Skeletal muscle cell (primary cell): ENCODE data around the gene BPIFB6.

ENCODE experiments used
- DNase-seq: peaks from one replicate; pipeline ENCODE4 v3.0.0-alpha.2; 2010; ENCODE audit warnings: low read depth
- H3K4me3 ChIP-seq: 2 replicates; pipeline ENCODE4 v1.5.1; 2011; ENCODE audit warnings: low read depth, mild to moderate bottlenecking, control low read depth, low read length, moderate library complexity

The BPIFB6 gene

DNA sequence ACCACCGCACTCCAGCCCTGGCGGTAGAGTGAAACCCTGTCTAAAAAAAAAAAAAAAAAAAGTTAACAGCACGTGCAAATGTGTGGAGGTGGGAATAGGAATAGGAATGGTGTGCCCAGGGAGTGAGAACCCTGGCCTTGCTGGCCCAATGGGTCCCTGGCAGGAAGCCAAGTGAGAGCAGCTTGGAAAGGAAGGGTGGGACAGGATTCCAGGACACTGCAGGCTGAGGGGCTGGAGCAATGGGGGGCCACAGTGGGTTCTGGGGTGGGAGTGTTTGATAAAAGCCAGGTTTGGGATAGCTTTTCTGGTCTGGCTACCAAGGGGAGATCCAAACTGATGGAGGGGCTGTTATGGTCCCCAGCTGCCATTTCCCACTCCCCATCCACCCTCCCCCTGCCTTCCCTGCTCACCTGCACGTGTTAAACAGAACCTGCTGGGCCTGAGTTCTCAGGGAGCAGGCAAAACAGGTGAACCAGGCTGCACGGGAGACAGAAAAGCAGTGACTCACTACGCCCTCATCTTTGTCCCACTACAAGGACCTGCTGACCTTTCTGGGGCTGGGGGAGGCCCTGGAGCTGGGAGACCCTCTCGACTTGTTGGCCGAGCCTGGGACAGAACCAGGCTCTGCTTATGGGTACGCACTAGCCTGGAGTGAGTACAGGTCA, 30.5 kb upstream of the BPIFB6 start:
- no peak for DNase-seq

GRCh38 chr20:33002087-33002808, 29.2 kb upstream of the BPIFB6 start:
- no peak for DNase-seq
- no peak overlapping the region for H3K4me3 ChIP-seq

More for the DNA sequence above, 30.5 kb upstream of the BPIFB6 start:
- H3K4me3 ChIP-seq: no peak overlapping the region

- H3K4me3 ChIP-seq: no peak within 1 kb of the TSS
- no peak for DNase-seq
These were observed 27.2 kb upstream of the BPIFB6 start, which contains the start of gene SUN5 for GRCh38 chr20:33004141-33004751. TSS of gene SUN5 (minus strand) at chr20:33004433. CDS start at chr20:33004340, 93 bp downstream.

GRCh38 chr20:33005132-33005566, 26.3 kb upstream of the BPIFB6 start:
- DNase-seq: no peak

DNA sequence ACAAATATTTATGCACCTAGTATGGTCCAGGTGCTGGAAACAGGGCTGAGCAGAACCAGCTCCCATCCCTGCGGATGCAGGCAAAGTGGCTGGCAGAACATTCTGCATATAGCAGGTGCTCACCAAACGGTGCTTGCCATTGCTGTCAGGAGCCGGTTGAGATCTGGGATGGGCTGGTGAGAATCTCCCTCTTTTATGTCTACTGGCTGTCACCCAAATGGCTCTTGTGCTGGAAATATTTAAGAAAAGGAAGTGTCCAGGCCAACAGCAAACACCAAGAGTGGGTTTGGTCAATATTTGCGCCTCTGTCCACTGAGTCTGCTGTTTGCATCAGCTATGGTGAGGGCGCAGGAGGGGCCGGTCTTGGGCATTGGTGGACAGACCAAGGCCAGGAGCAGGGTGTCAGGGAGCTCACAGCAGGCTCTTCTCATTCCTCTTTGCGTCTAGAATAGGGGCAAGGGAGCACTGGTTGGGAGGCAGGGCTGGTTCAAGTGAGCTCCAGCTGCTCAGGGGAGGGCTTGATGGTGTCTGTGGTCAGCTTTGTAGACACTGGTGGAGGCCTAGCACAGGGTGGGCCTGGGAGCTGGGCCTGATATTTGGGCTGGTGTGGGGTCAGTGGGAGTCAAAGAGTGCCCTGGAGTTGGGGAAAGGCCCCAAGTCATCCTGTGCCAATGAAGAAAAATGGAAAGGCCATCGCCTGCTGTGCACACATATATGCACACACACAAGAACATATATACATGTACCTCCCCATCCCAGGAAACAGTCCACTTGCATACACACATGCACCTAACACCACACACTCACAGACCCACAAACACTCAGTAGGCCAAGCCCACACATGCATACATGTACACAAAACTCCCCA, 25.3 kb upstream of the BPIFB6 start:
- H3K4me3 ChIP-seq: no peak overlapping the region
- no peak for DNase-seq

More at GRCh38 chr20:33005132-33005566, 26.3 kb upstream of the BPIFB6 start:
- no peak overlapping the region for H3K4me3 ChIP-seq

- H3K4me3 ChIP-seq: no peak overlapping the region
These were observed 24.6 kb upstream of the BPIFB6 start for GRCh38 chr20:33006776-33007375.

DNA sequence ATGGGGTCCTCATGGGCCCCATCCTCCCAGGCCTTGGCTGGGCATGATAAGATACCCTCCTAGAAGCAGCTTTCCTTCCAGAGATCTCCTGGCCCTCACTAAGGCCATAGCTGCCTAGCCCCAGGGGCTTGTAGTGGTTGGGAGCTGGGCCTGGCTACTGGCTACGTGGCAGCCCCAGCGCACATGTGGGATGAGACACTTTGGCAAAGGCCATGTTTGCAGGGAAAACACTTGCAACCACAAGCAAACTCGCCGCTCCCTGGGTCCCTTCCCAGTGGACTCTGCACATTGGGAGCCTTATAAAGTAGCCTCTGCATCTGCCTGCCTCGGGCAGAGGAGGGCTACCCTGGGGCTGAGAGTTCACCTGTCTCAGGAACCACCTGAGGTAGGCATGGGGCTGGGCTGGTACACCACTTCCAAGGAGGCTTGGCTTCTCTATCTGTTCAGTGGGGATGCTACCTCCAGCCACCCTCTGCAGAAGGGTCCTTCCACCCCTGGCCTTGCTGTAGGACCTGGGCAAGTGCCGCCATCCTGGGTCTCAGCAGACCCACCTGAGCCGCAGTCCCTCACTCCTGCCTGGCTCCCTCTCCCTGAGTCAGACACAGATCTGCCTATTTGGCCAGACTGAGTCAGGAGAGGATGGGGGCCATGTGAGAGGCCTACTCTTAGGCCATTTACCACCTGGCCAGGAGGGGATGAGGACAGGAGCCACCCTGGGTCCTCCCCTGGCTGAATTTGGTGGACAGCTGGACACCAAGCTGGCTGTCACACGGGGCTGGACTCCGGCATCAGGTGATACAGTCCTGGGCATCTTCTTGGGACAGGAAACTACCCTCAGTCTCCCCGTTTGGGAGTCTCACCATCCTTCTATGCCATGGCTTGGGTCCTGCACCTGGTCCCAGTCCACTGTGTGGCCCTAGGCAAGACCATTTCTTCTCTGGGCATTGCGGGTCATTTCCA, 23.8 kb upstream of the BPIFB6 start, which contains the start of gene BPIFB2:
Gene BPIFB2 (plus strand): TSS at position 329 of the 960 bp plus-strand sequence. CDS start 871 bp downstream, outside the sequence.
- DNase-seq: no peak
- H3K4me3 ChIP-seq: no peak within 1 kb of the TSS

More at GRCh38 chr20:33006776-33007375, 24.6 kb upstream of the BPIFB6 start:
- DNase-seq: no peak

- H3K4me3 ChIP-seq: no peak overlapping the region
- DNase-seq: no peak
These were observed 22.9 kb upstream of the BPIFB6 start for GRCh38 chr20:33008336-33009213.

GRCh38 chr20:33009214-33010132, 22.0 kb upstream of the BPIFB6 start:
- no peak for DNase-seq

DNA sequence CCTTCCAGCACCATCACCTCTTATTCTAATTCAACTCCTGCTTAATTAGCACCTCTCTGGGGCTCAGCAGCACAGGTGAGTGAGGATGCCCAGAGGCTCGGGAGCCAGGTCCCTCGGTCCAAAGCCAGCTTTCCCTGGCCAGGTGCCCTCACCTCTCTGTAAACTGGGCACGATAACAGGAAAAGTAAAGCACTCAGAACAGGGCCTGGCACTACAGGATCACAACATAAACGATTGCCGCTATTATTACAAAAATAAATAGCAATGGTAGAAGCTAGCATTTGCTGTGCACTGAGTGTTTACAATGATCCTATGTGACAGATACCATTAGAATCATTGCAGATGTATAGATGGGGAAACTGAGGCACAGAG, 21.3 kb upstream of the BPIFB6 start:
- no peak for DNase-seq
- no peak overlapping the region for H3K4me3 ChIP-seq

More at GRCh38 chr20:33009214-33010132, 22.0 kb upstream of the BPIFB6 start:
- H3K4me3 ChIP-seq: no peak overlapping the region

DNA sequence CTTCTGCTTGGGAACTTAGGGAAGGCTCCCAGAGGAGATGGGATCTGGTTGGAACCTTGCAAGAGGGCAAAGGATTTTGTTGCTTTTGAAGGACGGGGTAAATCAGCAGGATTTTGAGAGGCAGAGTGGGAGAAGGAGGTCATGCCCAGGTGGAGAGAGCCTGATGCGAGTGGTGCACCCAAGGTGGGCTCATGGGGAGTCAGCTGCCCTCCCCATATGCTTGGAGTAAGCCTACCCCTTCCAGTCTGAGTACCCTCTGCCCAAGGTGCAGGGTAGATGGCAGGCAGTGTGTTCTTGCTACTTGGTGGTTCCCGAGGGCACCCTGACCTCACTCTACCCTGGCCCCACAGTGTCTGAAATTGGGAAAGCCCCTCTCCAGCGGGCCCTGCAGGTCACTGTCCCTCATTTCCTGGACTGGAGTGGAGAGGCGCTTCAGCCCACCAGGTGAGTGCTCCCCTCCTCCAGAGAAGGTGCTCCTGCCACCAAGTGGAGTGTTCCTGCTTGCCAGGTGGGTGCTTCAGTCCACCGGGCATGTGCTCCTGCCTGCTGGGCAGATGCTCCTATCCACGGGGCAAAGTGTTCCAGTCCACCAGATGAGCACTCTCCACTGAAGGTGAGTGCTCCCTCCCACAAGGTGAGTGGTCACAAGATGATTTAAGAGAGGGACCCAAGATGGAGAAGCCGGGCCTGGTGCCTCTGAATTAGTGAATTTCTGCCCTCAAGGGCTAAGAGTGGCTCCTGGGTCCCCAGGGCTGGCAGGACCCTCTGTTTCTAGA, 20.6 kb upstream of the BPIFB6 start:
- DNase-seq: no peak
- H3K4me3 ChIP-seq: no peak overlapping the region

DNA sequence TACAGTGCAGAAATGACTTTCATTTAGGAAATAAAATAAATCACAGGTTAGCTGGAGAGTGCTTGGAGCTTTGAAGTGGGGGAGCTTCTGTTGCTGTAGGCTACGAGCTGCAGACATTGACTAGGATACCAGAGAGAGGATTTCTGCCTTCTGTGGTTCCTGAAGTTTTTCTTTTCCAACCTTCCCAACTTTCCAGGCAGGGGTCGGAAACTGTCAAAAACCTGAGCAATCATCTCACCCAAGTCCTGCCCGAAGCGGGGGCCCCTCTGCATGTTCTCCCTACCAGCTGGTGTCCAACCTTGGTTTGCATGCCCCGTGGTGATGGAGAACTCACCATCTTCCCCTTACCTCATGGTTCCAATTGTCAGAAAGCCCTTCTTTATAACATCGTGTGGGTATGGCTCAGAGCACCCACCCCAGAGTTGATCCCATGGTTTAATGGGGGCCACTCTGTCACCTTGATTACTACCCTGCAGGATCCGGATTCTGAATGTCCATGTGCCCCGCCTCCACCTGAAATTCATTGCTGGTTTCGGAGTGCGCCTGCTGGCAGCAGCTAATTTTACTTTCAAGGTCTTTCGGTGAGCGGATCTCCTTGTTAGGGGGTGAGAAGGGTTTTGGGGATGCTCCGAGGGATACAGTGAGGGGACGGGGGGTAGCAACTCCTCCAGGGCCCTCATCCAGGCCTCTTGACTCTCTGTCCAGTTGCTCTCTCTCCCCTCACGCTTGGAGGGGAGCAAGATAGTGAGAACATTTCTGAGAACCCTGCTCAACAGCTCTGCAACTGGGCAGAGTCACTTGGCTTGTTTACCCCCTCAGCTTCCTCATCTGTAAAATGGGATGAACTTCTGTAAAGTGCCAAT, 18.9 kb upstream of the BPIFB6 start:
- H3K4me3 ChIP-seq: no peak overlapping the region
- no peak for DNase-seq

DNA sequence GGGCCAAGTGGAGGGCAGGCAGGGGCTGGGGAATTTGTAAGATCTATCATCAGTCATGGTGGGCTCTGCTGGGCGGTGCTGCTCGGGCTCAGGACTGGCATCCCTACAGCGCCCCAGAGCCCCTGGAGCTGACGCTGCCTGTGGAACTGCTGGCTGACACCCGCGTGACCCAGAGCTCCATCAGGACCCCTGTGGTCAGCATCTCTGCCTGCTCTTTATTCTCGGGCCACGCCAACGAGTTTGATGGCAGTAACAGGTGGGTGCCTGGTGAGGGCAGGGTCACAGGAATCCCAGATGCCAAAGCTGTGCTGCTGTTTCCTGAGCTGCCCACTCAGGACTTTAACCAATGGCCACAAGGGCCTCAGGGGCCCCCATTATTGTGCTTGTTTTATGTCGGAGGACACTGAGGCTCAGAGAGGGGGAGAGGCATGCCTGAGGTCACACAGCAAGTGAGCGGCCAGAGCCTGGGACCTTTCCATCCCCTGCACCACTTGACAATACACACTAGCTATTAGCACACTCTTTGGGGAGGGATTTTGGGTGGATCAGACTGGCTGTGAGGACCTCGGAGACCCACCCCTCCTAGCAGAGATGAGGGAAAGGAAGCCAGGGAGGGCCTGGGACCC, 17.6 kb upstream of the BPIFB6 start:
- no peak overlapping the region for H3K4me3 ChIP-seq
- DNase-seq: no peak
